Measurements from ENCODE around the gene RHBDD3. TPM values are rescaled to one million over a fixed set of nuclear protein-coding genes. Genes with fewer than 3 reads are reported as not detected.
A peak's percentile ranks its signal among the peaks of the same experiment; 100 is the strongest.

Gene RHBDD3
- total and polyA plus RNA-seq, 4 donors: 21.0 to 60.7 (median 40.8) TPM

- Histone ChIP-seq H3K9me3 (ENCODE audit: control insufficient read depth, insufficient read depth, low read length) (no peaks in the 10 kb centered on the region), H3K4me3 (ENCODE audit: low read depth, low read length) (peak within 1 kb of the TSS; percentile 81), H3K27ac (ENCODE audit: low read depth, low read length) (peak within 1 kb of the TSS; percentile 80), H3K4me1 (ENCODE audit: control insufficient read depth, insufficient read depth, low read length) (peaks cover 78% of the 10 kb centered on the region), H3K36me3 (ENCODE audit: control insufficient read depth, insufficient read depth, low read length) (peaks cover 39% of the 10 kb centered on the region), H3K27me3 (ENCODE audit: control insufficient read depth, insufficient read depth, low read length) (peaks cover 6% of the 10 kb centered on the region)
- DNase-seq (ENCODE audit: low read depth in 4 of 6, low spot score in 6 of 6): peak in 4 of 6 donors; percentile 47 to 87 (median 59)
- WGBS (ENCODE audit: insufficient coverage): under 1% methylated on average over 32 of the region's 40 CpGs
Observed at GRCh38 chr22:29306175-29306834, 38.5 kb upstream of the RHBDD3 start, which contains the start of gene GAS2L1. Gene GAS2L1, plus strand, starts transcription at chr22:29306650. Its CDS starts 1,456 bp downstream, at chr22:29308106.

- WGBS (ENCODE audit: insufficient coverage): 49% methylated on average over 7 of the region's 7 CpGs
- Histone ChIP-seq H3K36me3 (ENCODE audit: control insufficient read depth, insufficient read depth, low read length) (peaks cover 39% of the 10 kb centered on the region), H3K27ac (ENCODE audit: low read depth, low read length) (no peak overlapping the region), H3K4me3 (ENCODE audit: low read depth, low read length) (peak overlapping the region; percentile 81), H3K27me3 (ENCODE audit: control insufficient read depth, insufficient read depth, low read length) (peaks cover 6% of the 10 kb centered on the region), H3K4me1 (ENCODE audit: control insufficient read depth, insufficient read depth, low read length) (peaks cover 76% of the 10 kb centered on the region), H3K9me3 (ENCODE audit: control insufficient read depth, insufficient read depth, low read length) (no peaks in the 10 kb centered on the region)
- no peak for DNase-seq (ENCODE audit: low read depth in 4 of 6, low spot score in 6 of 6)
Observed at GRCh38 chr22:29305836-29306174, 38.0 kb upstream of the RHBDD3 start.

- Histone ChIP-seq H3K27me3 (ENCODE audit: control insufficient read depth, insufficient read depth, low read length) (peaks cover 4% of the 10 kb centered on the region), H3K9me3 (ENCODE audit: control insufficient read depth, insufficient read depth, low read length) (no peaks in the 10 kb centered on the region), H3K36me3 (ENCODE audit: control insufficient read depth, insufficient read depth, low read length) (peaks cover 39% of the 10 kb centered on the region), H3K27ac (ENCODE audit: low read depth, low read length) (peak overlapping the region; percentile 43), H3K4me1 (ENCODE audit: control insufficient read depth, insufficient read depth, low read length) (peaks cover 50% of the 10 kb centered on the region), H3K4me3 (ENCODE audit: low read depth, low read length) (no peak overlapping the region)
- WGBS (ENCODE audit: insufficient coverage): 41% methylated on average over 11 of the region's 13 CpGs
- no peak for DNase-seq (ENCODE audit: low read depth in 4 of 6, low spot score in 6 of 6)
Observed at GRCh38 chr22:29302681-29303465, 35.1 kb upstream of the RHBDD3 start.

- peaks cover 43% of the 10 kb centered on the region for H3K36me3 ChIP-seq (ENCODE audit: control insufficient read depth, insufficient read depth, low read length)
- no peaks in the 10 kb centered on the region for H3K9me3 ChIP-seq (ENCODE audit: control insufficient read depth, insufficient read depth, low read length)
- DNase-seq (ENCODE audit: low read depth in 4 of 6, low spot score in 6 of 6): peak in 1 of 6 donors; percentile 41
- H3K4me3 ChIP-seq (ENCODE audit: low read depth, low read length): no peak overlapping the region
- peaks cover 4% of the 10 kb centered on the region for H3K27me3 ChIP-seq (ENCODE audit: control insufficient read depth, insufficient read depth, low read length)
- WGBS (ENCODE audit: insufficient coverage): 29% methylated on average over 2 of the region's 2 CpGs
- H3K4me1 ChIP-seq (ENCODE audit: control insufficient read depth, insufficient read depth, low read length): peaks cover 44% of the 10 kb centered on the region
- peak overlapping the region; percentile 43 for H3K27ac ChIP-seq (ENCODE audit: low read depth, low read length)
Observed at GRCh38 chr22:29302402-29302680, 34.6 kb upstream of the RHBDD3 start.

GRCh38 chr22:29301716-29302401, 34.1 kb upstream of the RHBDD3 start:
- WGBS (ENCODE audit: insufficient coverage): 73% methylated on average over 12 of the region's 17 CpGs
- H3K27ac ChIP-seq (ENCODE audit: low read depth, low read length): peak overlapping the region; percentile 43
- peaks cover 42% of the 10 kb centered on the region for H3K4me1 ChIP-seq (ENCODE audit: control insufficient read depth, insufficient read depth, low read length)
- peaks cover 48% of the 10 kb centered on the region for H3K36me3 ChIP-seq (ENCODE audit: control insufficient read depth, insufficient read depth, low read length)
- no peaks in the 10 kb centered on the region for H3K9me3 ChIP-seq (ENCODE audit: control insufficient read depth, insufficient read depth, low read length)
- H3K4me3 ChIP-seq (ENCODE audit: low read depth, low read length): no peak overlapping the region
- DNase-seq (ENCODE audit: low read depth in 4 of 6, low spot score in 6 of 6): no peak
- H3K27me3 ChIP-seq (ENCODE audit: control insufficient read depth, insufficient read depth, low read length): peaks cover 4% of the 10 kb centered on the region

- DNase-seq (ENCODE audit: low read depth in 4 of 6, low spot score in 6 of 6): no peak
- 91% methylated on average over 7 of the region's 10 CpGs for WGBS (ENCODE audit: insufficient coverage)
- H3K9me3 ChIP-seq (ENCODE audit: control insufficient read depth, insufficient read depth, low read length): no peaks in the 10 kb centered on the region
- H3K27me3 ChIP-seq (ENCODE audit: control insufficient read depth, insufficient read depth, low read length): peaks cover 4% of the 10 kb centered on the region
- H3K27ac ChIP-seq (ENCODE audit: low read depth, low read length): no peak overlapping the region
- peaks cover 35% of the 10 kb centered on the region for H3K4me1 ChIP-seq (ENCODE audit: control insufficient read depth, insufficient read depth, low read length)
- H3K4me3 ChIP-seq (ENCODE audit: low read depth, low read length): no peak overlapping the region
- peaks cover 56% of the 10 kb centered on the region for H3K36me3 ChIP-seq (ENCODE audit: control insufficient read depth, insufficient read depth, low read length)
Observed at GRCh38 chr22:29300807-29301601, 33.2 kb upstream of the RHBDD3 start.

GRCh38 chr22:29300467-29300806, 32.7 kb upstream of the RHBDD3 start:
- Histone ChIP-seq H3K9me3 (ENCODE audit: control insufficient read depth, insufficient read depth, low read length) (no peaks in the 10 kb centered on the region), H3K4me1 (ENCODE audit: control insufficient read depth, insufficient read depth, low read length) (peaks cover 29% of the 10 kb centered on the region), H3K4me3 (ENCODE audit: low read depth, low read length) (no peak overlapping the region), H3K27ac (ENCODE audit: low read depth, low read length) (no peak overlapping the region), H3K36me3 (ENCODE audit: control insufficient read depth, insufficient read depth, low read length) (peaks cover 58% of the 10 kb centered on the region), H3K27me3 (ENCODE audit: control insufficient read depth, insufficient read depth, low read length) (peaks cover 3% of the 10 kb centered on the region)
- WGBS (ENCODE audit: insufficient coverage): 75% methylated on average over 3 of the region's 4 CpGs
- DNase-seq (ENCODE audit: low read depth in 4 of 6, low spot score in 6 of 6): no peak

- whole genome bisulfite sequencing (ENCODE audit: insufficient coverage): 95% methylated on average over 18 of the region's 19 CpGs
- DNase-seq (ENCODE audit: low read depth in 4 of 6, low spot score in 6 of 6): no peak
- Histone ChIP-seq H3K36me3 (ENCODE audit: control insufficient read depth, insufficient read depth, low read length) (peaks cover 62% of the 10 kb centered on the region), H3K4me3 (ENCODE audit: low read depth, low read length) (no peak overlapping the region), H3K27ac (ENCODE audit: low read depth, low read length) (no peak overlapping the region), H3K4me1 (ENCODE audit: control insufficient read depth, insufficient read depth, low read length) (peaks cover 25% of the 10 kb centered on the region), H3K9me3 (ENCODE audit: control insufficient read depth, insufficient read depth, low read length) (no peaks in the 10 kb centered on the region), H3K27me3 (ENCODE audit: control insufficient read depth, insufficient read depth, low read length) (no peaks in the 10 kb centered on the region)
Observed at GRCh38 chr22:29299136-29299900, 31.5 kb upstream of the RHBDD3 start.

GRCh38 chr22:29298641-29299040, 30.9 kb upstream of the RHBDD3 start:
- DNase-seq (ENCODE audit: low read depth in 4 of 6, low spot score in 6 of 6): no peak
- peaks cover 25% of the 10 kb centered on the region for H3K4me1 ChIP-seq (ENCODE audit: control insufficient read depth, insufficient read depth, low read length)
- H3K36me3 ChIP-seq (ENCODE audit: control insufficient read depth, insufficient read depth, low read length): peaks cover 69% of the 10 kb centered on the region
- 94% methylated on average over 2 of the region's 8 CpGs for WGBS (ENCODE audit: insufficient coverage)
- H3K4me3 ChIP-seq (ENCODE audit: low read depth, low read length): no peak overlapping the region
- H3K27me3 ChIP-seq (ENCODE audit: control insufficient read depth, insufficient read depth, low read length): no peaks in the 10 kb centered on the region
- H3K9me3 ChIP-seq (ENCODE audit: control insufficient read depth, insufficient read depth, low read length): no peaks in the 10 kb centered on the region
- H3K27ac ChIP-seq (ENCODE audit: low read depth, low read length): no peak overlapping the region

Measured in spinal cord (tissue), 10 donors.